ENCODE results near the gene RDH13. TPM values are rescaled to one million over a fixed set of nuclear protein-coding genes. Genes with fewer than 3 reads are reported as not detected.

The RDH13 gene
- total and polyA plus RNA-seq, 10 of the 15 experiments (the other 5 are each of a cell fraction or from before 2014, with no cell fraction given) = 1.3 to 11.6 (median 8.9) TPM

DNA sequence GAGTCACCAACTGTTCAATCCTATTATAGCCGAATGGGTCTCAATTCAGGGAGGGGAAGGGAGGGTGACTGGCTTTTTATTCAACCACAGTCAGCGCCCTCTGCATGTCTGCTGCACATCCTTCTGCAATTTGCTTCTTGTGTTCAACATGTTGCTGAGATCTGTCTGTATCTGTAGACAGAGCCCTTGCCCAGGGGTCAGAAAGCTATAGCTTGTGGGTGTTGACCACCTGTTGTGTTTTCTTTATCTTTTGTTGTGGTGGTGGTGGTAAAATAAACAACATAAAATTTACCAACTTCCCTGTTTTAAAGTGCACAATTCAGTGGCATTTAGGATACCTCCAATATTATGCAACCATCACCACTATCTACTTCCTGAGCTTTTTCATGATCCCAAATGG lies 42.3 kb upstream of the RDH13 start:
- no peak overlapping the region for H3K27ac ChIP-seq (ENCODE audit: control insufficient read depth, insufficient read depth)
- H3K36me3 ChIP-seq (ENCODE audit: control insufficient read depth in 2 of 2, insufficient read depth in 2 of 2, low read length in 1 of 2) = peaks cover 5 to 6% of the 10 kb centered on the region in 2 experiments; a peak in 2 of 4 replicates
- RAD21 ChIA-PET (ENCODE audit: unreplicated experiment) = no interaction called here
- no TSS peak for BruUV-seq (replicated peaks)
- no peaks in the 10 kb centered on the region for H3K27me3 ChIP-seq (replicated peaks in 1 of 2; ENCODE audit: control insufficient read depth in 2 of 2, insufficient read depth in 2 of 2, low read length in 1 of 2)
- no peak overlapping the region for H3K9ac ChIP-seq (ENCODE audit: control insufficient read depth, insufficient read depth, low read length)
- CTCF ChIA-PET = no interaction called here
- 71% methylated on average over 2 of the region's 2 CpGs for WGBS (ENCODE audit: insufficient coverage, insufficient replicate concordance, low lambda C conversion rate, missing lambda C conversion rate)
- no peak overlapping the region for H2AFZ ChIP-seq (ENCODE audit: control insufficient read depth, low read depth, low read length)
- no peaks in the 10 kb centered on the region for H3K4me1 ChIP-seq (ENCODE audit: control insufficient read depth, insufficient read depth, low read length)
- no peak for FAIRE-seq
- H3K4me2 ChIP-seq (ENCODE audit: control insufficient read depth, insufficient read depth) = no peak overlapping the region
- no peaks in the 10 kb centered on the region for H4K20me1 ChIP-seq (ENCODE audit: control insufficient read depth, insufficient read depth)
- no peak overlapping the region for H3K4me3 ChIP-seq
- in situ Hi-C loops (cut with MboI) (no loop called here), intact Hi-C loops (cut with micrococcal nuclease; ENCODE audit: unreplicated experiment) (no loop called here)
- POLR2A ChIA-PET = no interaction called here
- TF ChIP-seq, protein P1, sequence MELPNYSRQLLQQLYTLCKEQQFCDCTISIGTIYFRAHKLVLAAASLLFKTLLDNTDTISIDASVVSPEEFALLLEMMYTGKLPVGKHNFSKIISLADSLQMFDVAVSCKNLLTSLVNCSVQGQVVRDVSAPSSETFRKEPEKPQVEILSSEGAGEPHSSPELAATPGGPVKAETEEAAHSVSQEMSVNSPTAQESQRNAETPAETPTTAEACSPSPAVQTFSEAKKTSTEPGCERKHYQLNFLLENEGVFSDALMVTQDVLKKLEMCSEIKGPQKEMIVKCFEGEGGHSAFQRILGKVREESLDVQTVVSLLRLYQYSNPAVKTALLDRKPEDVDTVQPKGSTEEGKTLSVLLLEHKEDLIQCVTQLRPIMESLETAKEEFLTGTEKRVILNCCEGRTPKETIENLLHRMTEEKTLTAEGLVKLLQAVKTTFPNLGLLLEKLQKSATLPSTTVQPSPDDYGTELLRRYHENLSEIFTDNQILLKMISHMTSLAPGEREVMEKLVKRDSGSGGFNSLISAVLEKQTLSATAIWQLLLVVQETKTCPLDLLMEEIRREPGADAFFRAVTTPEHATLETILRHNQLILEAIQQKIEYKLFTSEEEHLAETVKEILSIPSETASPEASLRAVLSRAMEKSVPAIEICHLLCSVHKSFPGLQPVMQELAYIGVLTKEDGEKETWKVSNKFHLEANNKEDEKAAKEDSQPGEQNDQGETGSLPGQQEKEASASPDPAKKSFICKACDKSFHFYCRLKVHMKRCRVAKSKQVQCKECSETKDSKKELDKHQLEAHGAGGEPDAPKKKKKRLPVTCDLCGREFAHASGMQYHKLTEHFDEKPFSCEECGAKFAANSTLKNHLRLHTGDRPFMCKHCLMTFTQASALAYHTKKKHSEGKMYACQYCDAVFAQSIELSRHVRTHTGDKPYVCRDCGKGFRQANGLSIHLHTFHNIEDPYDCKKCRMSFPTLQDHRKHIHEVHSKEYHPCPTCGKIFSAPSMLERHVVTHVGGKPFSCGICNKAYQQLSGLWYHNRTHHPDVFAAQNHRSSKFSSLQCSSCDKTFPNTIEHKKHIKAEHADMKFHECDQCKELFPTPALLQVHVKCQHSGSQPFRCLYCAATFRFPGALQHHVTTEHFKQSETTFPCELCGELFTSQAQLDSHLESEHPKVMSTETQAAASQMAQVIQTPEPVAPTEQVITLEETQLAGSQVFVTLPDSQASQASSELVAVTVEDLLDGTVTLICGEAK (IDR thresholded peaks at IDR 0.05; ENCODE audit: borderline replicate concordance) = no peak
- TF ChIP-seq IKZF2 (IDR thresholded peaks at IDR 0.05) (no peak), RAD51 (IDR thresholded peaks at IDR 0.05) (no peak)
- TF ChIP-seq, protein P2, sequence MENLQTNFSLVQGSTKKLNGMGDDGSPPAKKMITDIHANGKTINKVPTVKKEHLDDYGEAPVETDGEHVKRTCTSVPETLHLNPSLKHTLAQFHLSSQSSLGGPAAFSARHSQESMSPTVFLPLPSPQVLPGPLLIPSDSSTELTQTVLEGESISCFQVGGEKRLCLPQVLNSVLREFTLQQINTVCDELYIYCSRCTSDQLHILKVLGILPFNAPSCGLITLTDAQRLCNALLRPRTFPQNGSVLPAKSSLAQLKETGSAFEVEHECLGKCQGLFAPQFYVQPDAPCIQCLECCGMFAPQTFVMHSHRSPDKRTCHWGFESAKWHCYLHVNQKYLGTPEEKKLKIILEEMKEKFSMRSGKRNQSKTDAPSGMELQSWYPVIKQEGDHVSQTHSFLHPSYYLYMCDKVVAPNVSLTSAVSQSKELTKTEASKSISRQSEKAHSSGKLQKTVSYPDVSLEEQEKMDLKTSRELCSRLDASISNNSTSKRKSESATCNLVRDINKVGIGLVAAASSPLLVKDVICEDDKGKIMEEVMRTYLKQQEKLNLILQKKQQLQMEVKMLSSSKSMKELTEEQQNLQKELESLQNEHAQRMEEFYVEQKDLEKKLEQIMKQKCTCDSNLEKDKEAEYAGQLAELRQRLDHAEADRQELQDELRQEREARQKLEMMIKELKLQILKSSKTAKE (IDR thresholded peaks at IDR 0.05; ENCODE audit: low read depth, poor library complexity, severe bottlenecking) = no peak
- no peak for ATAC-seq
- H3K9me3 ChIP-seq (replicated peaks; ENCODE audit: control insufficient read depth, insufficient read depth, low read length) = no peaks in the 10 kb centered on the region; the same call in 2 of the 3 replicates
- no peak for DNase-seq (ENCODE audit: low read depth, low spot score)
- SMC1A ChIA-PET (ENCODE audit: uncharacterized antibody, unreplicated experiment) = no interaction called here
- H3K79me2 ChIP-seq (ENCODE audit: control insufficient read depth, insufficient read depth, low read length) = no peaks in the 10 kb centered on the region

Data from GM12878 (cell line).